Stimulated activated naive CD8-positive, alpha-beta T cell treated with anti-CD3 and anti-CD28 coated beads, Interleukin-15, Interleukin-2, amounts not matched to agents 100 U/mL and 50 U/mL, for 24 hours (primary cell): ENCODE data around the gene PIP5K1B.
"Not testable (repeated sequence)": the region's sequence is repeated elsewhere in the genome, so short reads cannot be mapped to it uniquely, and the experiment has no call there.

Experiments used
- ATAC-seq: fragments of 150-1000 bp; cut with Tn5 transposase; one replicate; pipeline ENCODE4 v1.10.0; 2021
- DNase-seq: peaks from one replicate; pipeline ENCODE4 v3.0.0; 2021

Gene PIP5K1B

DNA sequence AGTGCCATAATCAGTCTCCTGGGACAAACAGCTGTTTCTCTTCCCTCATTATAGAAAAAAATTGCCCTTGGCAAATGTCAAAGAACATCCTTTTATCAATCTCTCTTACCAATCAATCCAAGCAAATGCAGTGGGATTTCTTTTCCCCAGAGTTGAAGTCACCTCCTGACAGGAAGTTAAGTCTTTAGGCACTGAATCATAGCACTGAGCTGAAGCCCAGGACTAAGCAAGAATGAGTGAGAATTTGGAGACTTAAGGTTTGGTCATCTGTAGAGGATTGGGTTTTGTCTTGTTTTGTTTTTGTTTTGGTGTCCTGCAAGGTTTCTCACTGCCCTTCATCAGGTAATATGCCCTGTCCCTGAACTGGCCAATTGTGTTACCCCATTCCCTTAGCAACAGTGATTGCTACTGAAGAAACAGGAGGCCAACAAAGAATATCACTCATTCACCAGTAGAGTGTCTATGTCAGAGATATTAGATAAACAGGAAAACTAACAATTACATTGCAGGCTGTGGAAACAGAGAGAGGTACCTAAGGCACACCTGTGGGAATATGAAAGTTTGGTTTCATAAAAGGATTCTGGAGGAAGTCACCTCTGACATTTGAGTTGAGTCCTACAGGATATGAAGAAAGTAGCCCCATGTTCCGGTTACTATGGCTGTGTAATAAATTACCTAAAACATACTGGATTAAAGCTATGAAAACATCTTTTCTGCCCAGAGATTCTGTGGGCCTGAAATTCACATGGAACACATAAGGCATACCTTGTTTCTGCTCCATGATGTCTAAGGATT is 326.0 kb downstream of the PIP5K1B start:
- ATAC-seq (no peak), DNase-seq (no peak)

DNA sequence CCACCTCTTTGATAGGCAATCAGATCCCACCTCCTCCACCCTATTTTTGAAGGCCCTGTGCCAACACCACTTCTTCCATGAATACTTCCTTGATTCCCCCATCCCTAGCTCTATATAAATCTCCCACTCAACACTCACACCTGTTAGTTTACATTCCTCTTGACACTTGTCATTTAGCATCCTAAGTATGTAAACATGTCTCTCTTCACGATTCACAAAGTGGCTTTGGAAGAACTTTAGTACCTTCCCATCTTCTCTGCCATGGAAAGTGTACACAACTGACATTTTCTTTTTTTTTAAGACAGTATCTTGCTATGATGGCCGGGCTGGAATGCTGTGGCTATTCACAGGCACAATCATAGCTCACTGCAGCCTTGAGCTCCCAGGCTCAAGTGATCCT is 329.0 kb downstream of the PIP5K1B start:
- no peak for DNase-seq
- no peak for ATAC-seq

DNA sequence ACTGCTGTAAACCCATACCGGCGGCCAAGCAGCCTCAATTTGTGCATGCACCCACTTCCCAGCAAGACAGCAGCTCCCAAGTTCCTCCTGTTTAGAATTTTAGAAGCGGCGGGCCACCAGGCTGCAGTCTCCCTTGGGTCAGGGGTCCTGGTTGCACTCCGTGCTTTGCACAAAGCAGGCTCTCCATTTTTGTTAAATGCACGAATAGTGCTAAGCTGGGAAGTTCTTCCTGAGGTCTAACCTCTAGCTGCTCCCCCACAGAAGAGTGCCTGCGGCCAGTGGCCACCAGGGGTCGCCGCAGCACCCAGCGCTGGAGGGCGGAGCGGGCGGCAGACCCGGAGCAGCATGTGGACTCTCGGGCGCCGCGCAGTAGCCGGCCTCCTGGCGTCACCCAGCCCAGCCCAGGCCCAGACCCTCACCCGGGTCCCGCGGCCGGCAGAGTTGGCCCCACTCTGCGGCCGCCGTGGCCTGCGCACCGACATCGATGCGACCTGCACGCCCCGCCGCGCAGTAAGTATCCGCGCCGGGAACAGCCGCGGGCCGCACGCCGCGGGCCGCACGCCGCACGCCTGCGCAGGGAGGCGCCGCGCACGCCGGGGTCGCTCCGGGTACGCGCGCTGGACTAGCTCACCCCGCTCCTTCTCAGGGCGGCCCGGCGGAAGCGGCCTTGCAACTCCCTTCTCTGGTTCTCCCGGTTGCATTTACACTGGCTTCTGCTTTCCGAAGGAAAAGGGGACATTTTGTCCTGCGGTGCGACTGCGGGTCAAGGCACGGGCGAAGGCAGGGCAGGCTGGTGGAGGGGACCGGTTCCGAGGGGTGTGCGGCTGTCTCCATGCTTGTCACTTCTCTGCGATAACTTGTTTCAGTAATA is 330.6 kb downstream of the PIP5K1B start, which contains the start of gene FXN:
TSS of gene FXN (plus strand) at position 315 of the 871 bp plus-strand sequence. CDS start at position 346, 31 bp downstream.
- peak; percentile 94 for ATAC-seq
- peak; percentile 89 for DNase-seq

DNA sequence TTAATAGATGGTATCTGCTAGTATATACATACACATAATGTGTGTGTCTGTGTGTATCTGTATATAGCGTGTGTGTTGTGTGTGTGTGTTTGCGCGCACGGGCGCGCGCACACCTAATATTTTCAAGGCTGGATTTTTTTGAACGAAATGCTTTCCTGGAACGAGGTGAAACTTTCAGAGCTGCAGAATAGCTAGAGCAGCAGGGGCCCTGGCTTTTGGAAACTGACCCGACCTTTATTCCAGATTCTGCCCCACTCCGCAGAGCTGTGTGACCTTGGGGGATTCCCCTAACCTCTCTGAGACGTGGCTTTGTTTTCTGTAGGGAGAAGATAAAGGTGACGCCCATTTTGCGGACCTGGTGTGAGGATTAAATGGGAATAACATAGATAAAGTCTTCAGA is 331.3 kb downstream of the PIP5K1B start:
- ATAC-seq (peak; percentile 44), DNase-seq (peak; percentile 35)

DNA sequence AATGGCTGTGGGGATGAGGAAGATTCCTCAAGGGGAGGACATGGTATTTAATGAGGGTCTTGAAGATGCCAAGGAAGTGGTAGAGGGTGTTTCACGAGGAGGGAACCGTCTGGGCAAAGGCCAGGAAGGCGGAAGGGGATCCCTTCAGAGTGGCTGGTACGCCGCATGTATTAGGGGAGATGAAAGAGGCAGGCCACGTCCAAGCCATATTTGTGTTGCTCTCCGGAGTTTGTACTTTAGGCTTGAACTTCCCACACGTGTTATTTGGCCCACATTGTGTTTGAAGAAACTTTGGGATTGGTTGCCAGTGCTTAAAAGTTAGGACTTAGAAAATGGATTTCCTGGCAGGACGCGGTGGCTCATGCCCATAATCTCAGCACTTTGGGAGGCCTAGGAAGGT is 331.8 kb downstream of the PIP5K1B start:
- DNase-seq (no peak), ATAC-seq (no peak)

DNA sequence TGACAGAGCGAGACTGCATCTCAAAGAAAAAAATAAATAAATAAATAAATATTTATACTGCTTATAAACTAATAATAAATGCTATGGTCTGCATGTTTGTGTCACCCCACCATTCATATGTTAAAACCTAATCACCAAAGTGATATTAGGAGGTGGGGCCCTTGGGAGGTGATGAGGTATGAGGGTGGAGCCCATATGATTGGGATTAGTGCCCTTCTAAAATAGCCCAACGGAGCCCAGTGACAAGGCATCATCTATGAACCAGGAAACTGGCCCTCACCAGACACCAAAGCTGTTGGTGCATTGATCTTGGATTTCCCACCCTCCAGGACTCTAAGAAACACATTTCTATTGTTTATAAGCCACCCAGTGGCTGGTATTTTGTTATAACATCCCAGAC is 335.6 kb downstream of the PIP5K1B start:
- ATAC-seq, result no peak
- no peak for DNase-seq

DNA sequence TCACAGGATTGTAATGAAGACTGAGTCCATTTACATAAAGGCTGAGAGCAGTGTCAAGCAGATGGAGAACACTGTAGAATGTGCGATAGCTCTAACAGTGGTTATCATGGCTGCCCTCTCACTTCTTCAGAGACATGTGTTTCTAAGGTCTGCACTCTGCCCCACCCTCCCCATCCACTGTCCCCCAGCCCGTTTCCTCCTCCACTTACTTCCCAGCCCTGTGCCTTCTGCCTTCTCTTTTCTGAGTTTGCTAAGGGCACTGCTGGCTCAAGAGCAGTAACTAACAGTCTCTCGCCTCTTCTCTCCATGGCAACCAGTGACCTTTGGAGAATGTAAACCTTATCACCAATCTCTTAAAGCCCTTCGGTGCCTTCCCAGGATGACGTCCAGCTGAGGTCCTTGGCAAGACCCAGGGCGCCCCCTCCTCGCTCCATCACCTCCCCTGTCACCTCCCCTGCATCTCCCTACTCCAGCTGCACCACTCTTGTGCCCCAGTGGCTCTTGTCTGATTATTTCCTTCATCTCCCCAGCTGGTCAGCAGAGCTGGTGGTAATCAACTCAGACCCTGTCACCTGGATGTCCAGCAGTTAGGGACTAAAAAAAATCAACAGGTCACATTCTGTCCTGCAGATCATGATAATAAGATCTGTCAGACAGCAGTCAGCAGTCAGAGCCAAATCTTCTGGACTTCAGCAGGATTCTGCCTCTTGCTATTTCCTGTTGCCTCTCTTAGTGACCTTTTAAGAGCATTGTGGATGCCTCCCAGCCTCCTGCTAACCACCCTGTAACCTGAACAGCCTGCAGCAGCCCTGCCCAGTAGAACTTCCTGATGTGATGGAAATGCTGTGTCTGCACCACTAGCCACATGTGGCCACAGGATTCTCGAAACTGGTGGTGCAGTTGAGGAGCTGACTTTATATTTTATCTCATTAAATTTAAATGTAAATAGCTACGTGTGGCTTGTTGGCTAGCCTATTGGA is 339.5 kb downstream of the PIP5K1B start:
- DNase-seq (peak; percentile 37), ATAC-seq (peak; percentile 86)

DNA sequence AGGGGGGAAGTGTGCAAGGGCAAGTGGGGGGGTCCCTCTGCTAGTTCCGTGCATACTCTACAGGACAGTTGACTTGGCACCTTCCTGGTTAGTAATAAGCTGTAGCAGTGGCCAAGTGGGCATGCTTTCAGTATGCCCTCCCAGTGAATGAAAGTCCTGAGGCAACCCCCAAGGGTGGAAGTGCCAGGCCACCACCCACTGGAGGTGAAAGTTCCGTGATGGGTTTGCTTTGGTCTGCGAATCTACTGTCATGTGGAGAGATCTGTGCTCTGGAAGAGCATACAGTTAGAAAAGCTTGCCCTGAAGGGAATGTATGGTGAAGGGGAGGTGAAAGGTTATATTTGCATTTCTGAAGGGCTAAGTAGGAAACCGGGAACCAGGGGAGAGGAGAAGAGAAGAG is 340.8 kb downstream of the PIP5K1B start:
- DNase-seq, result no peak
- ATAC-seq, result no peak

DNA sequence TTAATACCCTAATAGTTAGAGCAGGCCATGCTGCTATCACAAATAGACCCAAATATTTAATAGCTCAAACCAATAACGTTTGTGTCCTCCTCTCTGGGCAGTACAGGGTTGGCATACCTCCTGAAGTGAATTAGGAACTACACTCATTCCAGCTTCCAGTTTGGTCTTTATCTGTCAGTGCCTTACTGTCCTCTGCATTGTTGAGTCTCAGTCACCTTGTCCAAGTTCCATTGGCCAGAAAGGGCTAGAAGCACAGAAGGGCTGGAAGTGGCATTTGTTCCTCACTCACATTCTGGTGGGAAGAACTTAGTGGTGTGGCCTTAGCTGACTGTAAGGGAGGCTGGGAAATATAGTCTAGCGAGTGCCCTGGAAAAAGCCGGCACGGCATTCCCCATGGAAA is 341.7 kb downstream of the PIP5K1B start:
- DNase-seq (no peak), ATAC-seq (no peak)

DNA sequence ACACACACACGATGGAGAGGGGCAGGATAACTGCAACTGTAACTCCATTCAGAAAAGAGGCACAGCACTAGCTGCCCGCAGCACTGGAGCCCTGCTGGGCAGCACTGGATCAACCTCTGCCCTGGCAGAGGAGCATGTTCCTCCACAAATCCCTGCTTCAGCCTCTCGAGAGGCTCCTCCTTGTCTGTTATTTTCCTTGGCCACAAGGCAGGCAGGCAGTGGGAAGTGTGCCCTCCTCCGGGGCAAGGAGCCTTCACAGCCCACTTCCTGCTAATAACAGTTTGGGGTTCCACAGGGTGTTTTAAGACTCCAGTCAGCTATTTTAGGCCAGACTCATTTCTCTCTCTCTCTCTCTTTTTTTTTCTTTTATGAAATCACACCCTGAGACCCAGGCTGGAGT is 342.3 kb downstream of the PIP5K1B start:
- no peak for ATAC-seq

DNA sequence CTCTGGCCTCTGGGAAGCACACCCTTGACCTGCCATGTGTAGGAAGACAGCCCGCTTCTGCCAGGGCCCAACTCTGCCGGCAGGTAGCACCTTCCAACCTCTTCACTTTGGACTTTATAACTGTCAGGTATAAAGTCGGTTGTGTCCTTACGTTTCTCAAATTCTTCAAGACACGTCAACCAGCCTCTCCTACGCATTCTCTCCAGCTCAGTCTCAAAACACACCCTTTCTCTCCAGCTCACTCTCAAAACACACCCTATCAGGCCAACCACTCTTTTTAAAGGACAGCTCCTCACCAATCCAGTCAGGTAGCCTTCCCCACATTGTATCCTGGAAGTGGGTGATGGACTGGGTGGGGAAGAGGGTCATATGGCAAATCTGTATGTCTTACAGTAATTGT is 344.1 kb downstream of the PIP5K1B start:
- ATAC-seq (no peak), DNase-seq (no peak)

More for the DNA sequence above, 342.3 kb downstream of the PIP5K1B start:
- no peak for DNase-seq

DNA sequence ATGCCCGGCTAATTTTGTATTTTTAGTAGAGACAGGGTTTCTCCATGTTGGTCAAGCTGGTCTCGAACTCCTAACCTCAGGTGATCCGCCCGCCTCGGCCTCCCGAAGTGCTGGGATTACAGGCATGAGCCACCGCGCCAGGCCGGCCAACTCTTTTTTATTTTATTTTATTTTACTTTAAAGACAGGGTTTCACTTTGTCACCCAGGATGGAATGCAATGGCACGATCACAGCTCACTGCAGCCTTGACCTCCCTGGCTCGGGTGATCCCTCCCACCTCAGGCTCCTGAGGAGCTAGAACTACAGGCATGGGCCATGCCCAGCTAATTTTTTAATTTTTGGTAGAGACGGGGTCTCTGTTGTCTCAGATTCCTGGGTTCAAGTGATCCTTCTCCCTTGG is 345.9 kb downstream of the PIP5K1B start:
- not testable (repeated sequence) for ATAC-seq, DNase-seq

DNA sequence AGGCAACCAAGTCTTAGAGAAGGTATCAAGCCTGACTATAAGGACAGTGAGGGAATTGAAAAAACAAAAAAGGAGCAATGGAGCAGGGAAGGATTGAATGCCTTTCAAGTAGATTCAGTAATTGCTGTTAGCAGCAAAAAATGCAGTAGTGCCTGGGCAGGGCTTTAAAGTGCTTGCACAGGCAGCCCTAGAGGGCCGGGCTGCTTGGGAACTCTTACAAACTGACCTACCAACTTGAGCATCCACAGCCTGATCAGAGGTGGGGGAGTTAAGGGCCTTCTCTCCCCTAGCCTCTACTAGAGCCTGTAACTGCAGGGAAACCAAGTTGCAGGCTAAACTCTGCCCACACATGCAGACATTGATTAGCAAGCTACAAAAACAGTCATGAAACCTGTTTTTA is 349.9 kb downstream of the PIP5K1B start:
- no peak for DNase-seq
- no peak for ATAC-seq

DNA sequence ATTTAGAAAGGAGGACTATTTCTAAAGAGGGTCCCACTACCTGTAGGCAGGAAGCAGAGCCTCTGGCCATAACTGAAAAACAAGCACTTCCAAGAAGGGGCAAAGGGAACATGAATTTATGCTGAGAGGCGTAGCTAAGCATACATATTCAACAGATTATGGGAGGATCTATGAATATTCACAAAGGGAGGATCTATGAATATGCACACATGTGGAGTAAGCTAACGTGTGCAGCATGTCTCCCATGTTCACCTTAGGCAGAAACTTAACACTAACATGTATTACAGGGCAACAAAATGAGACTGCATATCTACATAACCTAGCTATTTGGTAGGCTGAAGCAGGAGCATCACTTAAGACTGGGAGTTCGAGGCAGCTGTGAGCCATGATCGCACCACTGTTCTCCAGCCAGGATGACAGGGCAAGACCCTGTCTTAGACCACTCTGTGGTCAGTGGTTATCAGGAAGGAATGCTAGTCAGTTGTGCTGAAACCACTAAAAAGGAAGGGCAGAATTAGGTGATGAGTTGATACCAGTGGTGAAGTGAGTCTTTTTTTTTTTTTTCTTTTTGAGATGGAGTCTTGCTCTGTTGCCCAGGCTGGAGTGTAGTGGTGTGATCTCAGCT is 351.3 kb downstream of the PIP5K1B start:
- DNase-seq (no peak), ATAC-seq (no peak)

DNA sequence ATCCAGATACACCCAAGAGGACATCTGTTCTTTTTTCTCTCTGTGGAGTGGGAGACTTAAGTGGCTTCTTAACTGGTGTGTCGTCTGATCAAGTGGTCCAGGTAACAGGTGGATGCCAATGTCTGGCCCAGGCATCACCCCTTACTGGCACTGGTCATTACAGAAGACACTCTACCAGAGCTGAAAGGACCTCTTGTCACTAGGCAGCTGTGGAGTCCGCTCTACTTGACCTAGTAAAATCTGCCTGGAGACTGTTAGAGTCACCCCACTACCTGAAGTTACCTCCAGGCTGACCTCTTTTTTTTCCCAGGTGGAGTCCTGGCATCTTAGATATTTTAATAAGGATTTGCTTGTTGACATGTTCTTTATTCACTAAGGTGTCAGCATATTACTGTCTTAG is 353.1 kb downstream of the PIP5K1B start:
- ATAC-seq, result no peak

More for the DNA sequence above, 353.1 kb downstream of the PIP5K1B start:
- no peak for DNase-seq
